T1000 (cell line): ENCODE results near the gene NEO1.
"Not testable (repeated sequence)": the region's sequence is repeated elsewhere in the genome, so short reads cannot be mapped to it uniquely, and the experiment has no call there.

ENCODE experiments used
- DNase-seq: peaks from one replicate; lab custom pipeline; 2025; ENCODE audit warnings: mixed read lengths; lab: John Stamatoyannopoulos, UW

The NEO1 gene

DNA sequence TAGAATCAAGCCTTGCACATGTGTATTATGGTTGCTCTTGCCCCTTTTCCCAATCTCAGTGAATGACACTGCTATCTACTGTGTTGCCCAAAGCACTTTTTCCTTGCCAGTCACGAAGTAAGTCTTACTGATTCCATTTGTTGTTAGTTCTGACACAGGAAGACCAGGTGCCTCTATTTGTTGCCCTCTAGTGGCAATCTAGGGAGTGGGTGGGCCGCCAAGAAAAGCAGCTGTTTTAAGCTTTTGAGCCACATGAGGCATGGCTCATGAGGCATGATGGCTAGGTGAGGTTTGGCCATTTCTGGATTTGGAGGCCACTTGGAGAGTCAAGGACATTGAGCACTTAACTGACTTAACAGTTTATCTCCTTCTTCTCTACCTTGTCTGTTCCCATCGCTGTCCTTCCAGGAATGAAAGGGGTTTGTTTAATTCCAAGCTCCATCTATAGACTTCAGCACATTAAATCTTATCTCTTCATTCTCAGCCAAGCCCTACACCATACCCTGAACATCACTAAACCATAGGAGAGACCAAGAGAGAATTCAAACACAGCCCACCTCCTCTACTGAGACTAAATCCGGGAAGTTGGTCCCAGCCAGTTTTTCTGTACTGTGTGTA is 213.4 kb downstream of the NEO1 start:
- DNase-seq = no peak

- no peak for DNase-seq
Observed at GRCh38 chr15:73268457-73268856, 216.2 kb downstream of the NEO1 start.

GRCh38 chr15:73270366-73271097 is 218.3 kb downstream of the NEO1 start:
- DNase-seq = no peak

GRCh38 chr15:73273181-73274002 is 221.1 kb downstream of the NEO1 start:
- DNase-seq = no peak

DNA sequence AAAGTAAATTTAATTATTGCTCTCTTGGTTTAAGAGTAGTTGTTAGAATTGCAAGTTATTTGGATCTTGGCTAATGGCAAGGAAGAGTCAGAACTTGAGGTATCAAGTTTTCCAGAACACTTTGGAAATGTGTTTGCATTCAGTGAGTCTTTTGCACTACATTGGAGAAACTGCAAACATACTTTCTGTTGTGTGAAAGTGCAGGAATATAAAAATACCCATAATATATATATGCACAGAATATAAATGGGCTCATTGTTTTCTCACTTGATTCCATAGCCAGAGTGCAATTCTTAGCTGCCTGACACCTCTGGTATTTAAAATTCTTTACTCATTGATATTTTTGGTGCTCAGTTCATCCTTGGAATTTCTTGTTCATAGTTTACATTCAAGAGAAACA is 223.6 kb downstream of the NEO1 start:
- no peak for DNase-seq

- DNase-seq = no peak
Observed at GRCh38 chr15:73282567-73283365, 230.5 kb downstream of the NEO1 start.

- no peak for DNase-seq
Observed at GRCh38 chr15:73283366-73283962, 231.2 kb downstream of the NEO1 start.

- no peak for DNase-seq
Observed at GRCh38 chr15:73284090-73284716, 231.9 kb downstream of the NEO1 start.

DNA sequence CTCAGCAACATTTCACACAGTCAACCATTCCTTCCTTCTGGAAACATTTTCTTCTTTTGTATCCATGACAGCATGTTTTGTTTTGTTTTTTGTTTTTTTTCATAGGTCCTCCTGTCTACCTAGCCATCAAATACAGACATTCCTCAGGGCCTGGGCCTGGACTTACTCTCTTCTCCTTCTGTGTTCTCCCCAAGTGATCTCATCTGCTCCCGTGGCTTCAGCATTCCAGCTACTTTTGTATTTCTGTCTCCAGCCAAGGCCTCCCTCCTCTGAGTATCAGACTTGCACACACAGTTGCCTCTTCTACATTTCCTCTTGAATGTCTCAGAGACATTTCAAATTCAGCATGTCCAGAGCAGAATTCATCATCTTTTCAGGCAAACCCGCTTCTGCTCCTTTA is 234.0 kb downstream of the NEO1 start:
- no peak for DNase-seq

GRCh38 chr15:73287019-73287418 is 234.8 kb downstream of the NEO1 start:
- no peak for DNase-seq

- no peak for DNase-seq
Observed at GRCh38 chr15:73291441-73291840, 239.2 kb downstream of the NEO1 start.

- no peak for DNase-seq
Observed at GRCh38 chr15:73293773-73294172, 241.5 kb downstream of the NEO1 start.

DNA sequence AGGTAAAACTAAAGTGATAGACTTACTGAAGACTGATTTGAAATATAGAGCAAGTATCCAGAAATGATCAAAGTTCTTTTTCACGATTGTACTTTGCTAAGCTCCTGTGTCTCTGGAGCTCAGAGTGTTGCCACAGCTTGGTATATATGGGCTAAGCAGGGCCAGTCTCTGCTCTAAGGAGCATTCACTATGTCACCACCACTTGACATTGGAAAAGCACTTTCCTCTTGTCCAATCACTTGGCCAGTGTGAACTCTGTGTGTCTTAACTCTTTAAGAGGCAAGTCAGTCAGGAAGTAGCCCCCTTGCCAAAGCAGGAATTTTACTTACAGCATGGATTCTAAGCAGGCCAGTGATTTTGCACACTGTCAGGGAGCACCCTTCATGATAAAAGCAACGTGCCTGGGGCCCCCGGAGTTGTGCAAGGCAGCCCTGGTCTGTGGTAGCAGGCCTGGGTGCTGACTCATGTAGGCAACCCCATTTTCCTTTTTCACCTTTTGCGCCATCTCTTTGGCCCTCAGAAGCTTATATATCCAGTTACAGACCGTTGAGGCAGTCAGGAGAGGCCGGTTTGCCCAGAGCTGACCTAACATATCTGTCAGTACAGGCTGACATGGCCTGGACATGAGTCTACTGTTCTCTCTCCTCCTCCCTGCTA is 243.5 kb downstream of the NEO1 start:
- no peak for DNase-seq

- no peak for DNase-seq
Observed at GRCh38 chr15:73296609-73297353, 244.5 kb downstream of the NEO1 start.

DNA sequence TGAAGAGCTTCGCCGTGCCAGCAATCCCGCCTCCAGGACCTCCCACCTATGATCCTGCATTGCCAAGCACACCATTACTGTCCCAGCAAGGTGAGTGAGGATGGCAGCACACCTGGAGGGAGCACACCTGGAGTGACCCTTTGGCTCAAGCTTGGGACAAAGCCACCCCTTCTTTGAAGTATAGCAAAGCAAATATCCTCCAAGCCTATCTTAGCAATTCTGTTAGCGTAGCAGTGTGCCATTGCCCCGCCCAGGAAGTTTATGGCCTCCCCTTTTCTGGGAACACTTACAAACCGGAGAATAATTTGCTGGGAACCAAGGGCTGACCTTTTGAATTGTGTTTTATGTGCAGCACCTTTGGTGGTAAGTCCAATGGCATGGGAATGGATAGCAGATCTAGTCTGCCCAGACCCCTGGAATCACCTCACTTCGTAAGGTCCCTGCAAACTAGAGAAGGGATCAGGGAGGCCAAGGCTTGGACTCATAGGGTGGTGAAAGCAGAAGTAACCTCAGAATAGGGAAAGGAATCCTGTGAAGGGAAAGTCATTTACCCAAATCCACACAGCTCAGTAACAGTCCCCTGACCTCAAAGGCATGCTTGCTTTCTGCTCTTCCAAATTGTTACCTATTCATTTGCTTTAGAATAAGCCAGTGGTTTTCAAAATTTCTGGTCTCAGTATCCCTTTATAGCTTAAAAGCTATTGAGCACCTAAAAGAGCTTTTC is 246.4 kb downstream of the NEO1 start:
- DNase-seq = no peak

- not testable (repeated sequence) for DNase-seq
Observed at GRCh38 chr15:73300286-73300685, 248.0 kb downstream of the NEO1 start.

DNA sequence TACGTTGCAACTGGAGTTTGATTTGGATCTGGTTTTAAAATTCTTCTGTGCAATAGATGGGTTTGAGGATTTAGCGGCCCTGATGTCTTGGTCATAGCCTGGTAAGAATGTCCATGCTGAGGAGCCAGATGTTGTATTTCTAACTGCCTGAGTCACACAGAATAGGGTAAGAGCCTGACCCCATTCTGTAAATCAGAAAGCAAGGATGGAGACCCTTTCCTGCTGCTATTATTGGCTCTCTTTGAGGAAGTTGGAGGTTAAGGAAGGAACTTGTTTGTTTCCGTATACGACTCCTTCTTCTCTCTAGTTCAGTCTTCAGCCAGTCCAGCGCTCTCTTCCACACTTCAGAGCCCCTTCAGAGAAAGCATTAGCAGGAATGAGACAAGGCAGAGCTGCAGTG is 251.4 kb downstream of the NEO1 start:
- DNase-seq = no peak

DNA sequence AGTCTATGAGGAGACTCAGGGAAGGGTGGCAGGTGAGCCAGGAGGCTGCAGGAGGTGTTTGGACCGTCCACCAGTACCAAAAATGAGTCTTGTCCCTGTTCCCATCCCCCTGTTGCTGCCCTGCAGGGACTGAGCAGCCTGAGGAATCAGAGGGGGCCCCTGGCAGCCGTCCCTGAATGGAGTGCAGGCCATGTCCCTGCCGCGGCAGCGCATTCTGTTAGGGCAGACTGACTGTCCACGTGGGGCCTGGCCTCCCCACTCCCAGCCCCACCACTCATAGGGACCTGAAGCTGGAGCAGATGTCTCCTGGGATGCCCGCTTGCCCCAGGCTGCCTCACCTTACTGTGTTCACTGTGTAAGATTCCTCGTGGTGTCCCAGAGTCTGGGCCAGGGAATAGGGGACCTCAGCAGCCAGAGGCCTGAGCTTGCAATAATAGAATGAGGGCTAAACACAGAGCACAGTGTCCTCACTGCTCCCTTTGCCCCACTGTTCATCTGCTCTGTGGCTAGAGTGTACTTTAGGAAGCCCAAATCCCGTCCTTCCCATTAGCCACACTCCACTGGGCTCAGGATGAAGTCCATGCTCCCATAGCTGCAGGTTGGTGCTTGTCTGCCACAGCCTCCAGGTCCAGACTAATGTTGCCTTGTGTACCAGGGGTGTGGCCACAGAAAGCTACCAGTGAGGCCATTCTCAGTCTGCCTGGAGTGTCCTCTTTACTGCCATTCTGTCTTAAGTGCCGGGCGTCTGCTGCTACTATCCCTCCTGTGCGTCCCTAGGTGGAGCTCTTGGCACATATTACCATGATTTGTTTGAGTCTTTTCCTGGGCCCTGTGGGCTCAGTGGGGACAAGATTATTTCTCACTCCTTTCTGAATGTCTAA is 253.3 kb downstream of the NEO1 start:
- no peak for DNase-seq
